ENCODE results near the gene MYO5C. TPM values are rescaled to one million over a fixed set of nuclear protein-coding genes. Genes with fewer than 3 reads are reported as not detected.

Gene MYO5C
- under 1 TPM in 1 of 3 donors, not detected in 2; 0.19 TPM for polyA plus RNA-seq

DNA sequence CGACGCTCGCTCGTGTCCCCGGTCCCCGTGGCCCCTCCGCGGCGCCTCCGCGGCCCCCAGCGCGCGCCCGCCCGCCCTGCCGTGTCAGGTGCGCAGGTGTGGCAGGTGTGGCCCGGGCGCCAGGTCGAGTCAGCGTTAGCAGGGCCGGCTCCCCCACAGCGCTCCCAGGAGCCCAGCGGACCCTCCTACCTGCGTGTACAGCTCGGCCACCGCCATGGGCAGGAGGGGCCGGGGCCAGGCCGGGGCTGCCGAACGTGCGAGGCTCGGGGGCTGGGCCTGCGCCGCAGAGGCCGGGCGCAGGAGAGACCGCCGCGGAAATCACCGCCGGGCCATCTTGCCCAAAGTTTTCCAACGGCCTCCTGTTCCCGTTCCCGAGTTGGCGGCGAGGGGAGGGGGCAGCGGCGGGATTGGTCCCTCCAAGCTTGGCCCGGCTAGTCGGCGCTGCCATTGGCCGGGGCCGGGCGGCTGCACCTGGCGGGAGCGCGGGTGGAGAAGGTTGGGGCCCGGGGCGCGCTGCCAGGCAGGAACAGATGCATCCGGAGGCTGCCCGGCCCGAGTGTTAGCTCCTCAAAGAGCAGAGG, at the start of gene MYO5C:
MYO5C (minus strand) TSS at position 384 of the 581 bp plus-strand sequence; CDS start at position 216, 168 bp downstream.
- Mint-ChIP-seq H3K4me3 (peak within 1 kb of the TSS; percentile 4 to 55 (median 42)), H3K27me3 (ENCODE audit: low read depth in 3 of 3) (peaks cover 7 to 8% (median 7%) of the 10 kb centered on the region in 3 donors), H3K36me3 (peaks cover 0 to 4% (median 0%) of the 10 kb centered on the region in 3 donors), H3K9me3 (no peaks in the 10 kb centered on the region), H3K27ac (no peak within 1 kb of the TSS), H3K4me1 (peaks cover 0 to 3% of the 10 kb centered on the region in 2 donors)
- no peak for DNase-seq

DNA sequence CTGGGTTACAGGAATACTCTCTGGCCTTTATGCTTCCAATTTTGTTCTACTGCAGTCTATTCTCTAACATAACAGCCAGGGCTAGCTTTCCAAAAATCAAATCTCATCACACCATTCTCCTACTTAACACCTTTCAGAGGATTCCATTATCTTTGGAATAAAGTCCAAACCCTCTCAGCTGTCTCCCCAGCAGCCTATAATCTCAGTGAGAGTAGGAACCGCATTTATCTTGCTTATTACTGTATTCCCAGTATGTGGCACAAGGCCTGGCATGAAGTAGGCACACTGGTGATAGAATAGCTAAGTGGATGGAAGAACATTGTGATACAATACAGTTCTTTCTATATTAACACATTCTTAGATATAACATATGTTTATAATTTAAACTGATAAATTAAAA, 49.0 kb upstream of the MYO5C start:
- H3K4me3 Mint-ChIP-seq, result no peak overlapping the region

GRCh38 chr15:52343831-52344230, 48.2 kb upstream of the MYO5C start:
- peaks cover 3 to 25% (median 16%) of the 10 kb centered on the region in 3 donors for H3K36me3 Mint-ChIP-seq
- no peak overlapping the region for H3K27ac Mint-ChIP-seq
- no peak overlapping the region for H3K4me3 Mint-ChIP-seq

More for the DNA sequence above, 49.0 kb upstream of the MYO5C start:
- Mint-ChIP-seq H3K4me1 (no peaks in the 10 kb centered on the region), H3K36me3 (peaks cover 3 to 29% (median 20%) of the 10 kb centered on the region in 3 donors), H3K27ac (peak overlapping the region in 1 of 6 donors; percentile 29), H3K27me3 (ENCODE audit: low read depth in 3 of 3) (peaks cover 0 to 5% (median 2%) of the 10 kb centered on the region in 3 donors), H3K9me3 (no peaks in the 10 kb centered on the region)
- no peak for DNase-seq

GRCh38 chr15:52340093-52340492, 44.5 kb upstream of the MYO5C start:
- Mint-ChIP-seq H3K4me1 (peaks cover 6% of the 10 kb centered on the region in 2 donors), H3K27me3 (ENCODE audit: low read depth in 3 of 3) (peaks cover 0 to 5% (median 2%) of the 10 kb centered on the region in 3 donors), H3K36me3 (peaks cover 3 to 37% (median 3%) of the 10 kb centered on the region in 3 donors), H3K27ac (no peak overlapping the region), H3K9me3 (no peaks in the 10 kb centered on the region), H3K4me3 (no peak overlapping the region)
- DNase-seq, result no peak

More at GRCh38 chr15:52343831-52344230, 48.2 kb upstream of the MYO5C start:
- Mint-ChIP-seq H3K4me1 (no peaks in the 10 kb centered on the region), H3K27me3 (ENCODE audit: low read depth in 3 of 3) (peaks cover 0 to 5% (median 2%) of the 10 kb centered on the region in 3 donors), H3K9me3 (no peaks in the 10 kb centered on the region)
- DNase-seq, result no peak

DNA sequence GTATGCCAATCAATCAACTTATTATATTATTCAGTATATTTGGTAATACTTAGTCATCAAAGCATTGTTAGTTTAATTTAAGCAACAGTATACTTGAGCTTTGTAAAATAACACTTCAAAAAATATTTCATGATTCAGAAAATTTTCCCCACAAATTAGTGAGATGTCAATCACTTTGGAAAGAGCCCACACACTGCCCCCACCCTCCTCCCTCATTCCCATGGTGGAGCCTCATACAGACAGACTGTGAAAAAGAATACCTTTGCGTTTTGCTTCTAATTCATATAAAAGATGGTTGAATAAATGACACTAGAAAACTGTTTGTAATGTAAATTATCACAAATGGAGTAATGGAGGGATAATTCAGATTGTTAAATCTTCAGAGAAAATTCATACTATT, 43.3 kb upstream of the MYO5C start:
- Mint-ChIP-seq H3K9me3 (no peaks in the 10 kb centered on the region), H3K36me3 (peaks cover 8 to 36% (median 9%) of the 10 kb centered on the region in 3 donors), H3K27ac (no peak overlapping the region), H3K27me3 (ENCODE audit: low read depth in 3 of 3) (peaks cover 0 to 3% (median 2%) of the 10 kb centered on the region in 3 donors), H3K4me1 (peaks cover 6% of the 10 kb centered on the region in 2 donors), H3K4me3 (no peak overlapping the region)
- no peak for DNase-seq

- Mint-ChIP-seq H3K9me3 (no peaks in the 10 kb centered on the region), H3K27me3 (ENCODE audit: low read depth in 3 of 3) (peaks cover 0 to 3% (median 2%) of the 10 kb centered on the region in 3 donors), H3K36me3 (peaks cover 9 to 34% (median 9%) of the 10 kb centered on the region in 3 donors), H3K27ac (peak overlapping the region in 3 of 6 donors; percentile 19 to 60 (median 42)), H3K4me1 (peaks cover 6 to 7% of the 10 kb centered on the region in 2 donors), H3K4me3 (no peak overlapping the region)
- DNase-seq, result no peak
These were observed 42.5 kb upstream of the MYO5C start for GRCh38 chr15:52338058-52338457.

- Mint-ChIP-seq H3K27me3 (ENCODE audit: low read depth in 3 of 3) (peaks cover 0 to 3% (median 2%) of the 10 kb centered on the region in 3 donors), H3K9me3 (no peaks in the 10 kb centered on the region), H3K27ac (peak overlapping the region in 4 of 6 donors; percentile 35 to 74 (median 56)), H3K4me3 (no peak overlapping the region), H3K36me3 (peaks cover 9 to 31% (median 11%) of the 10 kb centered on the region in 3 donors), H3K4me1 (peaks cover 7 to 11% of the 10 kb centered on the region in 2 donors)
- no peak for DNase-seq
These were observed 41.7 kb upstream of the MYO5C start for GRCh38 chr15:52337198-52337853.

- DNase-seq, result no peak
- H3K27me3 Mint-ChIP-seq (ENCODE audit: low read depth in 3 of 3), result peaks cover 0 to 3% (median 2%) of the 10 kb centered on the region in 3 donors
- H3K36me3 Mint-ChIP-seq, result peaks cover 9 to 31% (median 11%) of the 10 kb centered on the region in 3 donors
- no peak overlapping the region for H3K4me3 Mint-ChIP-seq
- peak overlapping the region in 1 of 6 donors; percentile 52 for H3K27ac Mint-ChIP-seq
- H3K4me1 Mint-ChIP-seq, result peaks cover 13 to 18% of the 10 kb centered on the region in 2 donors
- H3K9me3 Mint-ChIP-seq, result no peaks in the 10 kb centered on the region
These were observed 40.9 kb upstream of the MYO5C start for GRCh38 chr15:52336529-52336928.

- H3K27ac Mint-ChIP-seq, result peak overlapping the region in 3 of 6 donors; percentile 22 to 62 (median 42)
- no peak for DNase-seq
- peaks cover 6 to 22% (median 8%) of the 10 kb centered on the region in 3 donors for H3K36me3 Mint-ChIP-seq
- peaks cover 0 to 3% (median 0%) of the 10 kb centered on the region in 3 donors for H3K27me3 Mint-ChIP-seq (ENCODE audit: low read depth in 3 of 3)
- peaks cover 18 to 25% of the 10 kb centered on the region in 2 donors for H3K4me1 Mint-ChIP-seq
- no peak overlapping the region for H3K4me3 Mint-ChIP-seq
- no peaks in the 10 kb centered on the region for H3K9me3 Mint-ChIP-seq
These were observed 39.0 kb upstream of the MYO5C start for GRCh38 chr15:52334491-52335160.

DNA sequence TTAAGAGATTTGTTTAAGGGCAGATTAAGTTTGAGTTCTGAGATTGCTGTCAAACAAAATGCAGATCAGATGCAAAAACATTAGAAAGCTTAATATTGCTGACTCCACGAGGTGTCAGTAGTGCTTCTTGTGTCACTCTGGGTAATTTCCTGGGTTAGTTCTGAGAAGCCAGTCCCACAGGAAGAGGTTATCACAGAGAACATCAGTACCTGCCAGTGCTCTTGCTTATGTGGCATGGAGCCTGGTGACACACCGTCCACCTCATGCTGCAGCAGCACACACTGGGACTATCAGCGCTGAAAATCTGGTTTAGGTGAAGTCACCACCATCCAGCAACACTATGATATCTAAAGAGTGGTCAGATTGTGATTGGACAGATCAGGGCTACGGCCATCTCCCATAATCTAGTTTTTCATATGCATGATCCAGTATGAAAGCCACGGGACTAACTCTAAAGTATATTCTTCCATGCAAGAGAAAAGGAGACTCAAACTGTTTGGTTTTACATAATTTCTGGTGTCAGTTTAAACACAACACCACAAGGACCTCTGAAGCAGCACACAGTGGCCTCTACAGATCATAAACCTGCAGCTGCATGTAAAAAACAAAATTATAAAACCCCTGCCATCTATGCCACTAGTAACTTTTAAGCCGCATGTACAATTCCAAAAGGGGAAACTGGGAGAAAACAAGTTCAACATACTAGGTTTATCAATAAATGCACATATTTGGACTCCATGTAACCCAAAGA, 36.1 kb upstream of the MYO5C start:
- no peaks in the 10 kb centered on the region for H3K9me3 Mint-ChIP-seq
- DNase-seq, result peak; percentile 34 to 64 (median 51)
- H3K36me3 Mint-ChIP-seq, result peaks cover 13 to 32% (median 32%) of the 10 kb centered on the region in 3 donors
- peak overlapping the region; percentile 74 to 88 (median 78) for H3K27ac Mint-ChIP-seq
- peak overlapping the region; percentile 53 to 74 (median 60) for H3K4me3 Mint-ChIP-seq
- H3K27me3 Mint-ChIP-seq (ENCODE audit: low read depth in 3 of 3), result peaks cover 0 to 3% (median 0%) of the 10 kb centered on the region in 3 donors
- peaks cover 12 to 19% of the 10 kb centered on the region in 2 donors for H3K4me1 Mint-ChIP-seq

GRCh38 chr15:52329987-52330386, 34.4 kb upstream of the MYO5C start:
- H3K36me3 Mint-ChIP-seq, result peaks cover 17 to 39% (median 34%) of the 10 kb centered on the region in 3 donors
- DNase-seq, result no peak
- H3K9me3 Mint-ChIP-seq, result no peaks in the 10 kb centered on the region
- H3K4me3 Mint-ChIP-seq, result no peak overlapping the region
- peaks cover 12 to 19% of the 10 kb centered on the region in 2 donors for H3K4me1 Mint-ChIP-seq
- H3K27ac Mint-ChIP-seq, result peak overlapping the region in 2 of 6 donors; percentile 25 to 57
- H3K27me3 Mint-ChIP-seq (ENCODE audit: low read depth in 3 of 3), result peaks cover 0 to 3% (median 0%) of the 10 kb centered on the region in 3 donors

DNA sequence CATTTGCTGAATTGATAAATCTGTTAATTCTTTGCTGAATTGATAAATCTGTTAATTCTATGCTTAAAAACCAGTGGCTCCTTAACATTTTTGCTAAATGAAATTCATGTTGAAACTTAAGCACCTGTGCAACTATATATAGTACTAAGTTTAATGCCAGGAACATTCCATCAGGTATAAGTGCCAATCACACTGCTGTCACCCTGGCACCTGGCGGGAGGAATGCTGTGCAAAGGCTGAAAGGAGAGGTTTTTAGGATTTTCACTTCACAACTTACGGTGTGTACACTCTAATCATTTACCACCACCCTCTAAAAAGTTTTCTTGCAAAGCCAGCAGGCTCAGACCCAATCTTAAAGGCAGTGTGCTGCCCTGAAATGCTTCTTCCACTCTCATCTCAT, 33.5 kb upstream of the MYO5C start:
- DNase-seq, result no peak
- Mint-ChIP-seq H3K9me3 (no peaks in the 10 kb centered on the region), H3K27ac (peak overlapping the region in 1 of 6 donors; percentile 63), H3K27me3 (ENCODE audit: low read depth in 3 of 3) (peaks cover 0 to 3% (median 0%) of the 10 kb centered on the region in 3 donors), H3K36me3 (peaks cover 12 to 36% (median 31%) of the 10 kb centered on the region in 3 donors), H3K4me1 (peaks cover 12 to 19% of the 10 kb centered on the region in 2 donors), H3K4me3 (no peak overlapping the region)

DNA sequence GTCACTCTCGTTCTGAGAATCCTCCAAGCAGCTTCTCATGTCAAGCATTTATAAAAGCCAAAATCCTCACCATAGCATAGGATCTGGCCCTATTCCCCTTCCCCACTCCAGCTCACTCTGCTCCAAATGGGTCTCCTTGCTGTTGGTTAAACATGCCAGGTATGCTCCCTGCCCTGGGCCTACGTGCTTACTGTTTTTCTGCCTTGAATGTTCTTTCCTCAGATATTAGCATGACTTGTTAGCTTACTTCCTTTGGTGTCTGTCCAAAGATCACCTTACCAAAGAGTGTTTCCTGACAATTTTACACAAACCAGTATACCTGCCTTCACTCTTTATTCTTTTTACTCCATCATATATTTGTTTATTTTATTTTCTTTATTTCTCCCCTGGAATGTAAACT, 33.1 kb upstream of the MYO5C start:
- peak overlapping the region in 1 of 6 donors; percentile 28 for H3K27ac Mint-ChIP-seq
- H3K4me1 Mint-ChIP-seq, result peaks cover 12 to 19% of the 10 kb centered on the region in 2 donors
- H3K27me3 Mint-ChIP-seq (ENCODE audit: low read depth in 3 of 3), result peaks cover 0 to 3% (median 0%) of the 10 kb centered on the region in 3 donors
- DNase-seq, result no peak
- no peaks in the 10 kb centered on the region for H3K9me3 Mint-ChIP-seq
- H3K36me3 Mint-ChIP-seq, result peaks cover 12 to 36% (median 31%) of the 10 kb centered on the region in 3 donors
- H3K4me3 Mint-ChIP-seq, result no peak overlapping the region
